ENCODE measurements around the gene BPIFB2.

GRCh38 chr20:32959351-32960221 is 47.9 kb upstream of the BPIFB2 start:
- TF ChIP-seq CTCF (IDR thresholded peaks at IDR 0.05) (no peak), POLR2AphosphoS5 (IDR thresholded peaks at IDR 0.05) (no peak)
